ENCODE results near the gene PDE11A.

PDE11A gene

GRCh38 chr2:177671662-177672061 lies 400.9 kb downstream of the PDE11A start:
- H3K79me2 ChIP-seq (ENCODE audit: control insufficient read depth, insufficient read depth, low read length, unreplicated experiment), result no peaks in the 10 kb centered on the region
- no peak overlapping the region for H3K27ac ChIP-seq (ENCODE audit: low read depth, low read length)
- H2AFZ ChIP-seq (ENCODE audit: low read length, unreplicated experiment), result no peak overlapping the region
- H3K36me3 ChIP-seq (ENCODE audit: insufficient read depth, low read length), result no peaks in the 10 kb centered on the region
- peaks cover 41% of the 10 kb centered on the region for H3K27me3 ChIP-seq (ENCODE audit: insufficient read depth, low read length)
- H3K4me1 ChIP-seq (ENCODE audit: control insufficient read depth, insufficient read depth, low read length, unreplicated experiment), result no peaks in the 10 kb centered on the region
- no peak overlapping the region for H3K4me3 ChIP-seq (ENCODE audit: low read depth, low read length)

- no peaks in the 10 kb centered on the region for H3K36me3 ChIP-seq (ENCODE audit: insufficient read depth, low read length)
- peaks cover 34% of the 10 kb centered on the region for H3K27me3 ChIP-seq (ENCODE audit: insufficient read depth, low read length)
- no peak overlapping the region for H3K27ac ChIP-seq (ENCODE audit: low read depth, low read length)
- H3K4me3 ChIP-seq (ENCODE audit: low read depth, low read length), result no peak overlapping the region
- no peaks in the 10 kb centered on the region for H3K79me2 ChIP-seq (ENCODE audit: control insufficient read depth, insufficient read depth, low read length, unreplicated experiment)
- H3K4me1 ChIP-seq (ENCODE audit: control insufficient read depth, insufficient read depth, low read length, unreplicated experiment), result no peaks in the 10 kb centered on the region
- H2AFZ ChIP-seq (ENCODE audit: low read length, unreplicated experiment), result no peak overlapping the region
Measured at GRCh38 chr2:177670791-177671535, 401.6 kb downstream of the PDE11A start.

- no peak overlapping the region for H2AFZ ChIP-seq (ENCODE audit: low read length, unreplicated experiment)
- no peaks in the 10 kb centered on the region for H3K4me1 ChIP-seq (ENCODE audit: control insufficient read depth, insufficient read depth, low read length, unreplicated experiment)
- no peak overlapping the region for H3K27ac ChIP-seq (ENCODE audit: low read depth, low read length)
- H3K79me2 ChIP-seq (ENCODE audit: control insufficient read depth, insufficient read depth, low read length, unreplicated experiment), result no peaks in the 10 kb centered on the region
- H3K36me3 ChIP-seq (ENCODE audit: insufficient read depth, low read length), result no peaks in the 10 kb centered on the region
- no peak overlapping the region for H3K4me3 ChIP-seq (ENCODE audit: low read depth, low read length)
- H3K27me3 ChIP-seq (ENCODE audit: insufficient read depth, low read length), result peaks cover 28% of the 10 kb centered on the region
Measured at GRCh38 chr2:177669625-177670330, 402.8 kb downstream of the PDE11A start.

GRCh38 chr2:177669201-177669600 lies 403.4 kb downstream of the PDE11A start:
- H3K27ac ChIP-seq (ENCODE audit: low read depth, low read length), result no peak overlapping the region
- no peaks in the 10 kb centered on the region for H3K4me1 ChIP-seq (ENCODE audit: control insufficient read depth, insufficient read depth, low read length, unreplicated experiment)
- no peak overlapping the region for H3K4me3 ChIP-seq (ENCODE audit: low read depth, low read length)
- H2AFZ ChIP-seq (ENCODE audit: low read length, unreplicated experiment), result no peak overlapping the region
- H3K36me3 ChIP-seq (ENCODE audit: insufficient read depth, low read length), result no peaks in the 10 kb centered on the region
- no peaks in the 10 kb centered on the region for H3K79me2 ChIP-seq (ENCODE audit: control insufficient read depth, insufficient read depth, low read length, unreplicated experiment)
- peaks cover 28% of the 10 kb centered on the region for H3K27me3 ChIP-seq (ENCODE audit: insufficient read depth, low read length)

GRCh38 chr2:177668617-177669016 lies 404.0 kb downstream of the PDE11A start:
- Histone ChIP-seq H3K4me1 (ENCODE audit: control insufficient read depth, insufficient read depth, low read length, unreplicated experiment) (no peaks in the 10 kb centered on the region), H2AFZ (ENCODE audit: low read length, unreplicated experiment) (no peak overlapping the region), H3K27me3 (ENCODE audit: insufficient read depth, low read length) (peaks cover 28% of the 10 kb centered on the region), H3K36me3 (ENCODE audit: insufficient read depth, low read length) (no peaks in the 10 kb centered on the region), H3K79me2 (ENCODE audit: control insufficient read depth, insufficient read depth, low read length, unreplicated experiment) (no peaks in the 10 kb centered on the region), H3K27ac (ENCODE audit: low read depth, low read length) (no peak overlapping the region), H3K4me3 (ENCODE audit: low read depth, low read length) (no peak overlapping the region)

- Histone ChIP-seq H3K79me2 (ENCODE audit: control insufficient read depth, insufficient read depth, low read length, unreplicated experiment) (no peaks in the 10 kb centered on the region), H2AFZ (ENCODE audit: low read length, unreplicated experiment) (no peak overlapping the region), H3K27me3 (ENCODE audit: insufficient read depth, low read length) (peaks cover 22% of the 10 kb centered on the region), H3K36me3 (ENCODE audit: insufficient read depth, low read length) (no peaks in the 10 kb centered on the region), H3K27ac (ENCODE audit: low read depth, low read length) (no peak overlapping the region), H3K4me3 (ENCODE audit: low read depth, low read length) (no peak overlapping the region), H3K4me1 (ENCODE audit: control insufficient read depth, insufficient read depth, low read length, unreplicated experiment) (no peaks in the 10 kb centered on the region)
Measured at GRCh38 chr2:177667626-177668025, 405.0 kb downstream of the PDE11A start.

- H3K79me2 ChIP-seq (ENCODE audit: control insufficient read depth, insufficient read depth, low read length, unreplicated experiment), result no peaks in the 10 kb centered on the region
- peaks cover 22% of the 10 kb centered on the region for H3K27me3 ChIP-seq (ENCODE audit: insufficient read depth, low read length)
- no peaks in the 10 kb centered on the region for H3K36me3 ChIP-seq (ENCODE audit: insufficient read depth, low read length)
- no peak overlapping the region for H3K27ac ChIP-seq (ENCODE audit: low read depth, low read length)
- no peaks in the 10 kb centered on the region for H3K4me1 ChIP-seq (ENCODE audit: control insufficient read depth, insufficient read depth, low read length, unreplicated experiment)
- H3K4me3 ChIP-seq (ENCODE audit: low read depth, low read length), result no peak overlapping the region
- H2AFZ ChIP-seq (ENCODE audit: low read length, unreplicated experiment), result no peak overlapping the region
Measured at GRCh38 chr2:177666408-177666807, 406.2 kb downstream of the PDE11A start.

- H3K4me1 ChIP-seq (ENCODE audit: control insufficient read depth, insufficient read depth, low read length, unreplicated experiment), result no peaks in the 10 kb centered on the region
- no peaks in the 10 kb centered on the region for H3K36me3 ChIP-seq (ENCODE audit: insufficient read depth, low read length)
- no peak overlapping the region for H3K4me3 ChIP-seq (ENCODE audit: low read depth, low read length)
- peaks cover 21% of the 10 kb centered on the region for H3K27me3 ChIP-seq (ENCODE audit: insufficient read depth, low read length)
- no peak overlapping the region for H2AFZ ChIP-seq (ENCODE audit: low read length, unreplicated experiment)
- H3K79me2 ChIP-seq (ENCODE audit: control insufficient read depth, insufficient read depth, low read length, unreplicated experiment), result no peaks in the 10 kb centered on the region
- H3K27ac ChIP-seq (ENCODE audit: low read depth, low read length), result no peak overlapping the region
Measured at GRCh38 chr2:177665948-177666347, 406.6 kb downstream of the PDE11A start.

GRCh38 chr2:177665328-177665727 lies 407.2 kb downstream of the PDE11A start:
- Histone ChIP-seq H3K79me2 (ENCODE audit: control insufficient read depth, insufficient read depth, low read length, unreplicated experiment) (no peaks in the 10 kb centered on the region), H3K36me3 (ENCODE audit: insufficient read depth, low read length) (no peaks in the 10 kb centered on the region), H3K4me3 (ENCODE audit: low read depth, low read length) (no peak overlapping the region), H2AFZ (ENCODE audit: low read length, unreplicated experiment) (no peak overlapping the region), H3K27ac (ENCODE audit: low read depth, low read length) (no peak overlapping the region), H3K27me3 (ENCODE audit: insufficient read depth, low read length) (peaks cover 15% of the 10 kb centered on the region; the same call in 1 of the 2 replicates), H3K4me1 (ENCODE audit: control insufficient read depth, insufficient read depth, low read length, unreplicated experiment) (no peaks in the 10 kb centered on the region)

GRCh38 chr2:177662895-177663294 lies 409.7 kb downstream of the PDE11A start:
- Histone ChIP-seq H3K4me3 (ENCODE audit: low read depth, low read length) (no peak overlapping the region), H3K4me1 (ENCODE audit: control insufficient read depth, insufficient read depth, low read length, unreplicated experiment) (no peaks in the 10 kb centered on the region), H3K79me2 (ENCODE audit: control insufficient read depth, insufficient read depth, low read length, unreplicated experiment) (no peaks in the 10 kb centered on the region), H3K27me3 (ENCODE audit: insufficient read depth, low read length) (peaks cover 4% of the 10 kb centered on the region), H2AFZ (ENCODE audit: low read length, unreplicated experiment) (no peak overlapping the region), H3K36me3 (ENCODE audit: insufficient read depth, low read length) (no peaks in the 10 kb centered on the region), H3K27ac (ENCODE audit: low read depth, low read length) (no peak overlapping the region)

- Histone ChIP-seq H3K36me3 (ENCODE audit: insufficient read depth, low read length) (no peaks in the 10 kb centered on the region), H3K27me3 (ENCODE audit: insufficient read depth, low read length) (peaks cover 15% of the 10 kb centered on the region), H3K79me2 (ENCODE audit: control insufficient read depth, insufficient read depth, low read length, unreplicated experiment) (no peaks in the 10 kb centered on the region), H3K4me3 (ENCODE audit: low read depth, low read length) (no peak overlapping the region), H2AFZ (ENCODE audit: low read length, unreplicated experiment) (no peak overlapping the region), H3K27ac (ENCODE audit: low read depth, low read length) (no peak overlapping the region), H3K4me1 (ENCODE audit: control insufficient read depth, insufficient read depth, low read length, unreplicated experiment) (no peaks in the 10 kb centered on the region)
Measured at GRCh38 chr2:177660742-177661141, 411.8 kb downstream of the PDE11A start.

Data from ACC112 (cell line).